ENCODE data around the gene CDH20.

CDH20 gene

DNA sequence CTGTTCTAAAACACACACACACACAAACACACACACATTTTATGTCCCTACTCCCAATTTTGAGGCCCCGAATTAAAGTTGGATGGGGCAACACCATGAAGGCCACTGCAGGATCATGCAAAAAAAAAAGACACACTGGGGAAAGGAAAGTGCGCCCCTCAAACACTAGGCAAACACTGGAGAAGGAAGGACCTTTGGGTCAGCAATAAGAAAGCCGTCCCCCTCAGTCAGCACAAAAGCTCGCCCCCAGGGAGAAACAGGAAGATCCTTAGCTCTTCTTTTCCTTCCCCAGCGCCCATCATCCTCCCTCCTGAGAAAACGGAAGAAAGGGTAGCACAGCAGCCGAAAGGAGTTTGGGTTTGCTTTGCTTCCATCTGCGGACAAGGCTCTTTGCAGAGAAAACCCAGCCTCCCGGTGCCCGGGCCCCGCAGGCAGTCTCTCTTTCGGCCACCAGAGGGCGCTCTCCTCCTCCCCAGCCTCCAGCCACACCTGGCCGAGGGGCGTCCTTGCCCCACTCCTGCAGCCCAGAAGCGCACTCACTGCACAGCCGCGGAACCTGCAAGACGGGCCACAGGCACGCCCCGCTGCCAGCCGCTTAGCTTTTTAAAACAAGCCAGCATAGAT lies 248.5 kb downstream of the CDH20 start:
- DNase-seq: peak; percentile 48 to 53

DNA sequence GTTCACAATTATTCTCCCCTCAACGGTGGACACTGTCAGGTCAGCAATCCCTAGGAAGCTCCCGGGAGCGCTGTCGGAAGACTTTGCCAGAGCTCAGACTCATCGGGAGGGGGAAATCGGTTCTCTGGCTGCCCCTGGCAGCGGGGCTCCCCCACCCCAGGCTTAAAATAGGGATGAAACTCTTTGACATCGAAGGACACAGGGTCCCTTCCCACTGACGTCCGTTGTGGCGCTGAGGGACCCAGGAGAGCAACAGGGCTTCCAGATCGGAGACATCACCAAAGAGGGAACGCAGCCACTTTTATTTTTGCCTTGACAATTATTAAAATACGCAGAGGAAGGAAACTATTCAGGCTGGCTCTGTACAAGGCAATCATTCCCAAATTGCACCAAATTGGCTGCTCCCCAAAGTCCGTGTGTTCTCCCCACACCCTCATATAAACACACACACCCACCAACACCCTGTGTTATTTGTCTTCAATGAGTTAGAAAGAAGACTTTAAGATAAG lies 249.0 kb downstream of the CDH20 start:
- no peak for DNase-seq

DNA sequence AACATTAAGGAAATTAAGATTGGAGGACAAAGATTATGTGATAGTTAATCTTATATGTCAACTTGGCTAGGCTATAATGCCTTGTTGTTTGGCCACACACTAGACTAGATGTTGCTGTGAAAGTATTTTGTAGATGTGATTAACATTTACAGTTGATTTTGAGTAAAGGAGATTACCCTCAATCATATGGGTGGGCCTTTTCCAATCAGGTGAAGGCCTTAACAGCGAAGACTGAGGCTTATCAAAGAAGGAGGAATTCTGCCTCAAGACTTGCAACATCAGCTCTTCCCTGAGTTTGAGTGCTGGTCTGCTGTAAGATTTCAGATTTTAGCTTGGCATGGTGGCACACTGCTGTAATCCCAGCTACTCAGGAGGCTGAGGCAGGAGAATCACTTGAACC lies 250.3 kb downstream of the CDH20 start:
- no peak for DNase-seq

DNA sequence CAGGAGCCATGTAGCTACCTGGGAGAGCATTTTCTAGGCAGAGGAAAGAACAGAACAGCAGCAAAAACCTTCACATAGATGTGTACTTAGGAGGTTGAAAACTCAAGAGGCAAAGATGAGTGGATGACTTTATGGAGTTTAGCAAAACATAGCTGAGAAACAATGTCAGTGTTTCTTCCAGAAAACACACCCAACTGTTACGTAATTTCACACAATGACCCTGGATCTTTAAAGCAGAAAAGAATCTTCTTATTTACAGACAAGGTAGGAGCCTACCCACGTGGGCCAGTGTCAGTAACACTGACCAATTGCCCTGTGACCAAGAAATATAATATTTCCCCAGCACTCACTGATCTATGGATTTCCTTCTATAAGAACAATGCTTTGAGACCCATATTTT lies 254.6 kb downstream of the CDH20 start:
- DNase-seq: no peak

DNA sequence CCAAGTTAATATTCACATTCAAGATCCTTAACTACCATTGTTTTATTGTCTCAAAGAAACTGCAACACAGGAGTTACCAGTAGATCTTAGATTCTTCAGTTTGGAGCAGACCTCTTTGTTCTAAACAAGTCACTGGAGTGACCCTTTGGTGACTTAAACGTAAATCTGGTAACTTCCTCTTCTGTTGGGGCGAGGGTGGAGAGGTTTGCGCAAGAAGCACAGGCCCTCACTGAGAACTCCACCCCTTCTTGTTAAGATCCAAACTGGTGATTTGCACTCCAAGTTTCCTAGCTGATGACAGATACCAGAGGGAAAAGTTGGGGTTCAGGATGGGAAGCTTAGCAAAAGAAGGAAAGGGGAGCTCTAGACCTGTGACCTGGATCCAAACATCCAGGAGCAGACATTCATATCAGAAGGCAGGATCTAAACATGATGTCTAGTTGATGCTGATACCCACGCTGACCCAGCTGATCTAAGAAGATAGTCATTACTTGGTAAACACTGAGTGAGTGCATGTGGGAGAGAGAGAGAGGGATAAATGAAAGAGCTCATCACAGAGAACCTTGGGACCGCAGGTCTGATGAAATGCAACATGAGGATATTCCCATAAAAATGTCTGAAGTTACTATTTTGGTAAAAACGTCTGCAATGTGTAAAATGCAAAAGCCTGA lies 256.0 kb downstream of the CDH20 start:
- DNase-seq: peak in 1 of 2 donors; percentile 35

DNA sequence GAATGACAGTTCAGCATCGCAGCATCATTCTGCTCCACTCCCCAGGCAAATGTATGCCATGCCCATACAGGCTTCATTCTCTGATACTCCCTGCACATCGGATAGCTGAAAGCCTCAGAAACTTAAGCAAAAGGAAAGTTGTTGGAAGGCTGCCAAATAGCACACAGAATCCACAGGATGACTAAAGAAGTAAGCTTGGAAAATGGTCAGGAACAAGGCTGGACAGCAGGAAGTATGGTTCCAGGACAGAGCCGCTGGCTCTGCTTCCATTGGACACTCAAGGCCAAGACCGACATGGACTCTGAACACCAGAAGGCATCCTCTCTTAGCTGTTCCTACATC lies 256.5 kb downstream of the CDH20 start:
- no peak for DNase-seq

DNA sequence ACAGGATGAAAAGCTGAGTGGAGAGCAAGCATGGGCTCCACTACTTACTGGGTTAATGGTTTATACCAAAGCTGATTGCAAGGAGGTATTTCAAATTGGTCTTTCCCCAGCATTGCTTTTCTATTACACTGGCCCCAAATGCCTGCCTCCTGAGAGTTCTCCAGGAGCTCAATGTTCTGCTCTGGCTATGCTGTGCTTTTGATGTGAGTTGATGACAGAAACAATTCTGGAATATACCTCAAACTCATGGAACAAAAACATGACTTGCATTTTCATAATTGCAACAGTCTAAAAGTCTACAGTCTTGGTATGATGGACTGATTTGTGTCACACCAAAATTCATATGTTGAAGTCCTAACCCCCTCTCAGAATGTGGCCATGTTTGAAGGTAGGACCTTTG lies 258.0 kb downstream of the CDH20 start:
- DNase-seq: no peak

DNA sequence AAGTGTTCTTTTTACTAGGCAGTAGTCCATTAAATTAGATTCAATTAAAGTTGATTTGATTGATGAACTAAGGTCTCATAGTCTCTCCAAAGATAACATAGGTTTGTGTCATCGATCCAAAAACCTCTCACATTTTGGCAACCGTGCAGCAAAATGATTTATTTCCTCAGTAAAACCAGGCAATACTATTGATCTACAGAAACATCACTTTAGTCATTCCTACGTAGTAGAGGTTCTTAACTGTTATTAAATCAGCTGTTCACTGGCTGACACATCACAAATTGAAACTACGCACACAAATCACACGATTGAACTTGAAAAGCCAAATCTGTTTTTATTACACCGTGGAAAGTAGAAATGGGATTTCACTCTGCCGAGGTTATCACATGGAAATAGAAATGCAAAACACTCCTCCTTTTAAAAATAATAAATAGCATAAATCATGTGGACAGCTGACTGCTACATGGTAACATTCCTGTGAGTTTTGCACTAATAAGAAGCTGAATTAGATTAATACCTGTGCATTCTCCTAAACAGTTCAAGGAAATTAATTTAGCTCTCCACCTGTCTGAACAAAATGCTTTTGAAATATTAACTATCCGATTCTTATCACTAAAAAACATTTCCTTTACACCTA lies 262.5 kb downstream of the CDH20 start:
- no peak for DNase-seq

DNA sequence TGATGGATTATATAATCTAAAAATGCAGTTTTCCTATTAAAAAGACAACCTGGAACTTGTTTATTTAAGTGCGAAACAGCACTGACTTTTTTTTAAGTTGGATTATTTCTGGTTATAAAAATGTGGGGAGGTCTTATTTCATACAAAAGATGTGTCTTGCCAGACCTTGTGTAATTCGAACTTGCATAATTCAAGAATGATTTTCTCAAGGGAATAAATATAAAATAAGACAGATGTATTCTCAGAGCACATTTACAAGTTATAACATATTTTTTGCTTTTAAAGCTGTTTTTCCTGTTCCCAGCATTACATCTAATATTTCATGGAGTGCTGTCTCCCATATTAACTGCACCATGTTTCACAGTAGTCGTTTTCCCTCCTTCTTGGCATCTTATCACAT lies 263.1 kb downstream of the CDH20 start:
- no peak for DNase-seq

DNA sequence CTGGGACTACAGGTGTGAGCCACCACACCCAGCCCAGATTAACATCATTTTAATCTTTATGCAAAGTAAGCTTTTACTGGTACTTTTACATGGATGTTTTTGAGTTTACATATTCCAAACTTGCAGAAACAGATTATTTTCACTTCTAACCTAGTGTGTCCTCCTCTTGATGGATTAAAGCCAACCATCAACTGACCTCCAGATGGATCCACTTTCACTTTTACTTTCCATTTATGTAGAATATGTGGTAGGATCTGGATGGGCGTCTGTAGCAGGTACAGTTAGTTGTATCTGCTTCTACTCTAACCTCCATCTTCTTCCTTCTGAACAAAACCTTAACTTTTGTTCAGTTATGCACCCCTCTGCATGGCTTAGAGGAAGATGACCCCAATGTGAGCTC lies 264.1 kb downstream of the CDH20 start:
- no peak for DNase-seq

DNA sequence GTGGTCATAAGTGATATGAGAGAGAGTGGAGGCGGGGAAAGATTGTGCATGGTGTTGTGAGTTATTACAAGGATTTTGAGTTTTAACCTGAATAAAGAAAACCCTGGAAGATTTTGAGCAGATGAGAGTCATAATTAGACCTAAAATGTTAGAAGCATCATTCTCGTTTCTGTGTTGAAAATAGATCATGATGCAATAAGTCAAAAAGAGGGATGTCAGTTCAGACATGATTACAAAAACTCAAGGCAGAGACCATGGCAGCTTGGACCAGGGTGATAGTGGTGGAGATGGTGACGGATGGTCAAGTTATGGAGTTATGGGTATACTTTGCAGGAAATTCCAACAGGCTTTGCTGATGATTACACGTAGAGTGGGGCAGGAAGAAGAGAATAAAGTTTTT lies 267.2 kb downstream of the CDH20 start:
- DNase-seq: no peak

DNA sequence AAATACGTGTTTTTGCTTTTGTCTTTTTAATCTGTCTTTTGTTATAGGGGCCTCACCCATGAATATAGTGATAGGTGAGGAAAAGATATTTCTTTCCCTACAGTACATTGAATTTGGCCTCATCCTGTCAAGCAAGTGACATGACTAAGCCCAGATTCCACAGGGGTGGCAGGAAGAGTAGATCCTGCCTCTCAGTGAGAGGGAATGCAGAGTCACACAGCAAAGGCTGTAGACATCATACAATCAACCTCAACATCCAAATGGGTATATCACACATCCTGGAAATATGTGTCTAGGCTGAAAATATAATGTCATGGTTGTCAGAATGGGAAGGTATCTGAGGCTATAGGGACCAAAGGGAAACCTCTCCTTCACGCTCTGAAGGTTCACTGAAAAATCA lies 269.6 kb downstream of the CDH20 start:
- no peak for DNase-seq

Data from CD4-positive, alpha-beta T cell treated with Interleukin-4 for 1 hour (primary cell).